Small intestine (tissue), 7 donors: ENCODE results near the gene DNAJC7. TPM values are rescaled to one million over a fixed set of nuclear protein-coding genes. Genes with fewer than 3 reads are reported as not detected.
A peak's percentile ranks its signal among the peaks of the same experiment; 100 is the strongest.

Experiments used
- DNase-seq, 2 donors: peaks; one replicate each; pipeline versions ENCODE4 v3.0.0 to v3.0.0-alpha.2; 2013
- FAIRE-seq: peaks from 2 replicates; lab custom pipeline; 2012; peaks lifted over from hg19 to GRCh38; lab: Jason Lieb, UNC
- H3K27ac ChIP-seq, 3 donors: one replicate each; pipeline ENCODE4 v1.5.1; 2013; ENCODE audit warnings: low read length in 2 of 3, mild to moderate bottlenecking in 2 of 3, control low read depth in 1 of 3, inconsistent platforms in 1 of 3, low read depth in 1 of 3, moderate library complexity in 1 of 3
- H3K27me3 ChIP-seq, 3 donors: one replicate each; pipeline ENCODE4 v1.6.1; 2013; ENCODE audit warnings: low read length in 3 of 3, inconsistent platforms in 1 of 3; ENCODE audit not compliant: control insufficient read depth in 3 of 3, insufficient read depth in 3 of 3
- H3K36me3 ChIP-seq, 3 donors: one replicate each; pipeline ENCODE4 v1.6.1; 2013; ENCODE audit warnings: low read length in 3 of 3, inconsistent platforms in 1 of 3, low read depth in 1 of 3, mild to moderate bottlenecking in 1 of 3, moderate library complexity in 1 of 3; ENCODE audit not compliant: control insufficient read depth in 3 of 3, insufficient read depth in 2 of 3
- H3K4me1 ChIP-seq, 3 donors: one replicate each; pipeline ENCODE4 v1.6.1; 2013; ENCODE audit warnings: low read length in 2 of 3, inconsistent platforms in 1 of 3, low read depth in 1 of 3, mild to moderate bottlenecking in 1 of 3, moderate library complexity in 1 of 3; ENCODE audit not compliant: control insufficient read depth in 3 of 3, insufficient read depth in 2 of 3
- H3K4me3 ChIP-seq, 3 donors: one replicate each; pipeline ENCODE4 v1.5.1; 2013; ENCODE audit warnings: low read length in 3 of 3, control low read depth in 1 of 3, inconsistent platforms in 1 of 3, low read depth in 1 of 3, mild to moderate bottlenecking in 1 of 3, moderate library complexity in 1 of 3
- H3K9me3 ChIP-seq, 2 donors: one replicate each; pipeline ENCODE4 v1.6.1; 2013; ENCODE audit warnings: low read depth in 1 of 2, low read length in 1 of 2; ENCODE audit not compliant: control insufficient read depth in 2 of 2, insufficient read depth in 1 of 2
- WGBS, 3 donors: extraction: QIAGEN DNeasy Blood & Tissue Kit; methylation state at CpG; one replicate each; pipeline ENCODE4 v1.1.7; 2013; 5-methylcytosine and 5-hydroxymethylcytosine counted together
- polyA plus RNA-seq, 4 donors: library from polyadenylated mRNA; stranded (reverse) in 3 of 4; unstranded in 1 of 4; fragments of 200-250 nt in 3 of 4; fragments of 120-200 nt in 1 of 4; gene quantifications; one replicate each; pipeline versions ENCODE4 v1.2.1 to v1.2.3, GENCODE V29; 2013
- donor health status: healthy with polysubstance abuse.
- donor health status: control.
- donor health status: control.
- donor health status: Bipolar disorder and iron deficiency.
- donor health status: healthy.

DNAJC7 gene
- polyA plus RNA-seq, 4 donors = 70.0 to 91.2 (median 74.7) TPM

DNA sequence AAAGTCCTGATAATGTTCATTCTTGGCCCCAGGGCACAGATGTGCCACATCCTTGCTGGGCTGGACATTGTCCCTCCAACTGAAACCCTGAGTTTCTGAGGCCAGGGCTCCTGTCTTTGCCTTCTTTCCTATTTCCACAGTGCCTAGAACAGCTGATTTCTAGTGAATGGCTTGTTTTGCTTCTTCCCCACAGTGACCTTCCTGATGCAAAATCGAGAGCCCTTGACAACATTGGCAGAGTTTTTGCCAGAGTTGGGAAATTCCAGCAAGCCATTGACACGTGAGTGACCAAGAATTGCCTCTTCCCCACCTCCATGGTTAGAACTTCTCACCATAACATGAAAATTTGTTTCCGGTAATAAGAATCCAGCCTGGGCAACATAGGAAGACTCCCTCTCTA lies 72.3 kb downstream of the DNAJC7 start:
- H3K27me3 ChIP-seq = no peaks in the 10 kb centered on the region
- no peak for DNase-seq
- no peak overlapping the region for H3K4me3 ChIP-seq
- H3K9me3 ChIP-seq = no peaks in the 10 kb centered on the region
- peaks cover 0 to 4% (median 0%) of the 10 kb centered on the region in 3 donors for H3K36me3 ChIP-seq
- no peak for FAIRE-seq
- peak overlapping the region in 1 of 3 donors; percentile 38 for H3K27ac ChIP-seq
- 62 to 71% (median 69%) methylated on average over 3 of the region's 3 CpGs for WGBS, 3 donors
- H3K4me1 ChIP-seq = peaks cover 0 to 12% (median 0%) of the 10 kb centered on the region in 3 donors

DNA sequence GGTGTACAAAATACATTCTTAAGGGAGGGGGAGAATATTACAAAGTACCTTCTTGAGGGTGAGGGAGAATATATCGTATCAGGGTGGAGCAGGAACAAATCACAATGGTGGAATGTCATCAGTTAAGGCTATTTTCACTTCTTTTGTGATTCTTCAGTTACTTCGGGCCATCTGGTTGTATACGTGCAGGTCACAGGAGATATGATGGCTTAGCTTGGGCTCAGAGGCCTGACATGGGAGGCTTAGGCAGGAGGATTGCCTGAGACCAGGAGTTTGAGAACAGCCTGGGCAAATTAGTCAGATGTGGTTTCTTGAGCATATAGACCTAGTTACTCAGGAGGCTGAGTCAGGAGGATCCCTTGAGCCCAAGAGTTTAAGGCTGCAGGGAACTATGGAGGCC lies 73.7 kb downstream of the DNAJC7 start:
- H3K4me1 ChIP-seq = peaks cover 0 to 12% (median 0%) of the 10 kb centered on the region in 3 donors
- 93 to 96% (median 96%) methylated on average over 3 of the region's 3 CpGs for WGBS, 3 donors
- FAIRE-seq (no peak), DNase-seq (no peak)
- no peaks in the 10 kb centered on the region for H3K36me3 ChIP-seq
- H3K4me3 ChIP-seq = no peak overlapping the region
- H3K9me3 ChIP-seq = no peaks in the 10 kb centered on the region
- H3K27ac ChIP-seq = no peak overlapping the region
- no peaks in the 10 kb centered on the region for H3K27me3 ChIP-seq

DNA sequence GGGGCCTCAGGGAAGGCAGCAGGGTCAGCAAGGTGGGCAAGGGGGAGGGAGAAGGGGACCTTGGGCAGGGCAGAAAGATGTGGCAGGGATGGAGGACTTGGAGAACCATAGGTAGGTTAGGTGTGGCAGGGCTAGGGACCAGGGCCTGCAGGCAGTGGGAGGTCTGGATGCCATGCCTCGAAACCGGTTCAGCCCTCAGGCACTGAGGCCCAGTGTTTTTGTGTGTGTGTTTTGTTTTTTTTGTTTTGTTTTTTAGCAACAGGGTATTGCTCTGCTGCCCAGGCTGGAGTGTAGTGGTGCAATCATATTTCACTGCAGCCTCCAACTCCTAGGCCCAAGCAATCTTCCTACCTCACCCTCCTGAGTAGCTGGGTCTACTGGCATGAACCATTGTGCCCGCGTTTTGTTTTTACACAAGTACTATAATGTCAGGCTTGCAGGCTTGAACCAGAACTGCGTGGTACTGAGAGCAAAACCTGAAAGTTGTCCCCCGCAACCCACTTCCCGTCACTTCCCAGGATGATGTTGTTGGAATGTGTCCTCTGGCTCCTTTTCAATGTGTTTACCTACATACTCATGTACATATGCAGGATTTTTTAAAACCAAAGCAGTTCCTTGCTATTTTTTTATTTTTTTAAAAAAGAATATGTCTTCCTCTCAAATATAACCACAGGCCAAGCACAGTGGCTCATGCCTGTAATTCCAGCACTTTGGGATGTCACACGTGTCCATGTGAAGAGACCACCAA lies 74.4 kb downstream of the DNAJC7 start:
- H3K36me3 ChIP-seq = no peaks in the 10 kb centered on the region
- no peaks in the 10 kb centered on the region for H3K27me3 ChIP-seq
- 92 to 94% (median 93%) methylated on average over 8 of the region's 8 CpGs for WGBS, 3 donors
- no peak overlapping the region for H3K27ac ChIP-seq
- no peak for FAIRE-seq
- no peak overlapping the region for H3K4me3 ChIP-seq
- peaks cover 0 to 12% (median 0%) of the 10 kb centered on the region in 3 donors for H3K4me1 ChIP-seq
- no peaks in the 10 kb centered on the region for H3K9me3 ChIP-seq
- no peak for DNase-seq

DNA sequence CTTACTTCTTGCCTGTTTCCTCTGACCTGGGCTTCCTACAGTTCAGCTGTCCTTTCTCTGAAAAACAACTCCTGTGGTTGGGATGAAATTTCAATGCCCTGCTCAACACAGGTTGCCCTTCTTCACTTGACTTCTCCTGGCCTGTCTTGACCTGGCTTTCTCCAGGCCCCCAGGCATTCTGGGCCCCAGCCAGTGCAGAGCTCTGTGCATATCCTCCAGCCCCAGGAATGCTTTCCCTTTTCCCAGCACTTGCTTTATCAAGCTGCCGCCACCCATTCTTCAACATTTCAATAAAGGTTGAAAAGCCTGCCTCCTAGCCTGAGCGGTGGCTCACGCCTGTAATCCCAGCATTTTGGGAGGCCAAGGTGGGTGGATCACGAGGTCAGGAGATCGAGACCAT lies 76.1 kb downstream of the DNAJC7 start:
- Histone ChIP-seq H3K4me3 (no peak overlapping the region), H3K9me3 (no peaks in the 10 kb centered on the region), H3K27me3 (no peaks in the 10 kb centered on the region), H3K36me3 (no peaks in the 10 kb centered on the region), H3K27ac (no peak overlapping the region), H3K4me1 (peaks cover 0 to 12% (median 0%) of the 10 kb centered on the region in 3 donors)
- no peak for DNase-seq
- 83 to 95% (median 90%) methylated on average over 5 of the region's 5 CpGs for WGBS, 3 donors
- FAIRE-seq = no peak

DNA sequence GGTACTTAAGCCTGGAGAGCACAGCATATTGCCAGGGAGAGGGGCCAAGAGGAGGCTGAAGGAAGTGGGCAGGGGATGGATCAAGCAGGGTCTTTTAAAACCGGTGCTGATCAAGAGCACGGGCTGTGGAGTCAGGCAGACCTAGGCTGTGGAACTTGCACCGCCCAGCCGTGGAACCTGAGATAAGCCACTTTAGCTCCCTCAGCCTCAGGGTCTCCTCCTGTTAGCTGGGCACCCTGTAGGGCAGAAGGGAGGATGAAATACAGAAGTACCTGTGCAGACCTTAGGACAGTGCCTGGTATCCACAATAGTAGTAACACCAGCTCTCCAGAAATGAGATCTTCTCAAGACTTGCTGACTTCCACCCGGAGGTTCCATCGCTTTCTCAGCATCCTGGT lies 77.5 kb downstream of the DNAJC7 start:
- Histone ChIP-seq H3K27me3 (no peaks in the 10 kb centered on the region), H3K4me3 (no peak overlapping the region), H3K27ac (no peak overlapping the region), H3K9me3 (no peaks in the 10 kb centered on the region), H3K4me1 (peaks cover 0 to 8% (median 0%) of the 10 kb centered on the region in 3 donors), H3K36me3 (peaks cover 0 to 6% (median 0%) of the 10 kb centered on the region in 3 donors)
- no peak for FAIRE-seq
- WGBS, 3 donors = 76 to 89% (median 85%) methylated on average over 4 to 6 of the region's 6 CpGs
- DNase-seq = no peak

DNA sequence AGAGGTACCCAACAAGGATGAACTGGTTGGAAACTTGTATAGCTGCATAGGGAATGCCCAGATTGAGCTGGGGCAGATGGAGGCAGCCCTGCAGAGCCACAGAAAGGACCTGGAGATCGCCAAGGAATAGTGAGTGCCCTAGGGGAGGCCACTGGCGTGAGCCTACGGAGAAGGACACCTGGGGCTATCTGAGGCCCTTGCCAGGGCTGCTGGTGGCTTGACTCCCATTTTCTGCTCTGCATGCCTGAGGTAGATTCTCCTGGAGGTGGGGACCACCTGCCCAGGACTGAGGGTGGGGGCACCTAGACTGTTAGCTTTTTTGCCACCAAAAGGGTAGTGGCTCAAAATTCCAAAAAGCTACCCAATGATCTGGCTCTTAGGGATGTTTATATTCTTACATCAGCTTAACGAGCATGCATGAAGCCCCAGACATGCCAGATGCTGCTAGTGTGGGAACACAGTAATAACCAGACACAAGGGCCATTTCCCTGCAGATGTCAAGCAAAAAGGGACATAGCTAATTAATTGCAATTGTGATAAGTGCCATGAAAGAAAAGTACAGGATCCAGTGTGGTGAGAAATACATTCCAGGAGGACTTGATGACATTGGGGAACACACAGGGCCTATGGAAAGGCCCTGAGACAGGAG lies 78.1 kb downstream of the DNAJC7 start:
- Histone ChIP-seq H3K9me3 (no peaks in the 10 kb centered on the region), H3K27me3 (no peaks in the 10 kb centered on the region), H3K4me1 (peaks cover 0 to 2% (median 0%) of the 10 kb centered on the region in 3 donors), H3K36me3 (peaks cover 0 to 6% (median 0%) of the 10 kb centered on the region in 3 donors), H3K4me3 (no peak overlapping the region), H3K27ac (no peak overlapping the region)
- WGBS, 3 donors = 86 to 90% (median 88%) methylated on average over 4 of the region's 4 CpGs
- FAIRE-seq (no peak), DNase-seq (no peak)

DNA sequence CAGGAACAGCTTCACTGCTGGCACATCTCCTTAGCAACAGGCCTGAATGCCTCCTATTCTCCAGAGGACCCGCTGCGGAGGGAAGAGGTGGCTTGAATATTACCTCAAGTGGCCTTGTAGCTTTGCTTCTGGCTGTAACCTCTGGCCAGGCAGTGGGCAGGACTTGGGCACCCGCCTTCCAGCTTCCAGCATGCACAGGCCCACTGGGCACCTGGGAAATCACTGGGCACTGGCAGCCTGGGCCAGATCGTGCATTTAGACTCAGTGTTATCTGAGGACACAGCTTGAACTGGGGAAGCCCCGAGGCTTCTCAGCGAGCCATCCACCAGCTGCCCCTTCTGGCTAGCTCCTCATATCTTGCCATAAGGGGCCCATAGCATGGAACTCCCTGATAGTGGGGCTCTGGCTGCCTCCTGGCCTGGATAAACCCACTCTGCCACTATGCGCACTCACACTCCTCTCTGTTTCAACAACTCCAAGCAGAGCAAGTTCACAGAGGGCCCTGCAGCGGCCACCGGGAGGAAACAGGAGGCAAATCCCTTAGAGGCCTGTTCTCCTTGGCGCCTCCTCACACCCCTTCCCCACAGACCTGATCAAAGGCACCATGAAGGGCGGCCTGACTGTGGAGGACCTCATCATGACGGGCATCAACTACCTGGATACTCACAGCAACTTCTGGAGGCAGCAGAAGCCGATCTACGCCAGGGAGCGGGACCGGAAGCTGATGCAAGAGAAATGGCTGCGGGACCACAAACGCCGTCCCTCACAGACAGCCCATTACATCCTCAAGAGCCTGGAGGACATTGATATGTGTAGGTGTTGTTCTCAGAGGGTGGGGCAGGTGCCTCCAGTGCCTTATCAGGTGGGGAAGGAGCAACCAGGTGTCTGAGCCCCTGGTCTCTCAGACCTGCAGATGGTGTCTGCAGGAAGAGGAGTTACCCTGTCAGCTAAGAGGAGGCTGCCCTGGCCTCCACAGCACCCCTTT lies 79.0 kb downstream of the DNAJC7 start:
- no peak for DNase-seq
- Histone ChIP-seq H3K4me3 (no peak overlapping the region), H3K27me3 (no peaks in the 10 kb centered on the region), H3K9me3 (no peaks in the 10 kb centered on the region), H3K4me1 (peaks cover 0 to 2% (median 0%) of the 10 kb centered on the region in 3 donors), H3K27ac (no peak overlapping the region), H3K36me3 (peaks cover 0 to 6% (median 0%) of the 10 kb centered on the region in 3 donors)
- 81 to 90% (median 84%) methylated on average over 19 of the region's 19 CpGs for WGBS, 3 donors
- no peak for FAIRE-seq

DNA sequence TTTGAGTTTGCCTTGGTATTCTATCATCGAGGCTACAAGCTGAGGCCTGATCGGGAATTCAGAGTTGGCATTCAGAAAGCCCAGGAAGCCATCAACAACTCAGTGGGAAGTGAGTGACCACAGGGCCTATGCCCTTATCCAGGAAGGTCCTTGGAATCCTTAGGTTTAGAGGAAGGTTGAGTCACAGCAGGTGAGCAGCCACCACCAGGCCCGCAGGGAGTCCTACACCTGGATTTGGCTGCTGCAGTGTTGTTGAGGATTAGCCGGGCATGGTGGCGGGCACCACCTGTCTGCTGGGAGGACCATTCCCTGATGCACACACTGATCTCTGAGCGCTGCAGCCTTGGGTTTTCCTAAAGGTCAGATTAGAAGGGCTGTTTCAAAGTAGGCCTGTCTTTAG lies 81.6 kb downstream of the DNAJC7 start:
- FAIRE-seq (no peak), DNase-seq (no peak)
- Histone ChIP-seq H3K27ac (no peak overlapping the region), H3K4me3 (no peak overlapping the region), H3K36me3 (peaks cover 0 to 6% (median 0%) of the 10 kb centered on the region in 3 donors), H3K4me1 (peaks cover 0 to 6% (median 0%) of the 10 kb centered on the region in 3 donors), H3K27me3 (no peaks in the 10 kb centered on the region), H3K9me3 (no peaks in the 10 kb centered on the region)
- WGBS, 3 donors = 91 to 96% (median 95%) methylated on average over 6 of the region's 6 CpGs
